ENCODE measurements around the gene ATP6V1G3.

- TF ChIP-seq CTCF (tag by site-specific recombination; IDR thresholded peaks at IDR 0.05), result no peak
- TF ChIP-seq, protein P1, sequence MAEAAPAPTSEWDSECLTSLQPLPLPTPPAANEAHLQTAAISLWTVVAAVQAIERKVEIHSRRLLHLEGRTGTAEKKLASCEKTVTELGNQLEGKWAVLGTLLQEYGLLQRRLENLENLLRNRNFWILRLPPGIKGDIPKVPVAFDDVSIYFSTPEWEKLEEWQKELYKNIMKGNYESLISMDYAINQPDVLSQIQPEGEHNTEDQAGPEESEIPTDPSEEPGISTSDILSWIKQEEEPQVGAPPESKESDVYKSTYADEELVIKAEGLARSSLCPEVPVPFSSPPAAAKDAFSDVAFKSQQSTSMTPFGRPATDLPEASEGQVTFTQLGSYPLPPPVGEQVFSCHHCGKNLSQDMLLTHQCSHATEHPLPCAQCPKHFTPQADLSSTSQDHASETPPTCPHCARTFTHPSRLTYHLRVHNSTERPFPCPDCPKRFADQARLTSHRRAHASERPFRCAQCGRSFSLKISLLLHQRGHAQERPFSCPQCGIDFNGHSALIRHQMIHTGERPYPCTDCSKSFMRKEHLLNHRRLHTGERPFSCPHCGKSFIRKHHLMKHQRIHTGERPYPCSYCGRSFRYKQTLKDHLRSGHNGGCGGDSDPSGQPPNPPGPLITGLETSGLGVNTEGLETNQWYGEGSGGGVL (tag by site-specific recombination; IDR thresholded peaks at IDR 0.05), result no peak
- TF ChIP-seq ZNF692 (tag by site-specific recombination; IDR thresholded peaks at IDR 0.05), result no peak
- no peak for TF ChIP-seq ZNF335 (tag by site-specific recombination; conservative IDR thresholded peaks at IDR 0.05)
- TF ChIP-seq ZBTB44 (tag by site-specific recombination; IDR thresholded peaks at IDR 0.05), result no peak
- no peak for TF ChIP-seq ZNF366 (tag by site-specific recombination; conservative IDR thresholded peaks at IDR 0.05)
- TF ChIP-seq ZNF133 (tag by site-specific recombination; IDR thresholded peaks at IDR 0.05), result no peak
- TF ChIP-seq ZNF121 (tag by site-specific recombination; IDR thresholded peaks at IDR 0.05), result no peak
- no peak for TF ChIP-seq ZNF202 (tag by site-specific recombination; IDR thresholded peaks at IDR 0.05; ENCODE audit: borderline replicate concordance)
- no peak for TF ChIP-seq KLF10 (tag by site-specific recombination; IDR thresholded peaks at IDR 0.05)
- TF ChIP-seq ZNF626 (tag by site-specific recombination; IDR thresholded peaks at IDR 0.05), result no peak
These were observed 47.6 kb downstream of the ATP6V1G3 start for GRCh38 chr1:198492872-198493271.

Measured in HEK293 (cell line).